SK-N-SH treated with all-trans-retinoic acid at 6 μM for 48 hours (cell line): Measurements from ENCODE around the gene CYRIA.

Experiments used
- ARNTL ChIP-seq: fragments of 450-650 bp; formaldehyde crosslinking; IDR thresholded peaks from 2 replicates; pipeline ENCODE4 v1.5.0; 2020; ENCODE audit warnings: low read depth, mild to moderate bottlenecking, moderate library complexity, borderline replicate concordance
- CSDC2 ChIP-seq: fragments of 250-450 bp; sonication (Bioruptor Pico); IDR thresholded peaks from 2 replicates; pipeline ENCODE4 v1.5.0; 2020; ENCODE audit warnings: mild to moderate bottlenecking, moderate library complexity
- GLIS3 ChIP-seq: fragments of 250-450 bp; sonication (Bioruptor Pico); IDR thresholded peaks from 2 replicates; pipeline ENCODE4 v1.5.0; 2020; ENCODE audit warnings: mild to moderate bottlenecking, moderate library complexity
- ISL1 ChIP-seq: fragments of 250-450 bp; sonication (Bioruptor Pico); IDR thresholded peaks from 2 replicates; pipeline ENCODE4 v2.1.2; 2022; ENCODE audit warnings: mild to moderate bottlenecking, moderate library complexity
- OSR1 ChIP-seq: fragments of 250-450 bp; sonication (Bioruptor Pico); IDR thresholded peaks from 2 replicates; pipeline ENCODE4 v1.8.0; 2022; ENCODE audit warnings: moderate library complexity, mild to moderate bottlenecking, inconsistent platforms
- PPARA ChIP-seq: fragments of 250-450 bp; sonication (Bioruptor Pico); IDR thresholded peaks from 2 replicates; pipeline ENCODE4 v1.5.0; 2020; ENCODE audit warnings: mild to moderate bottlenecking, borderline replicate concordance
- RARB ChIP-seq: fragments of 250-450 bp; sonication (Bioruptor Pico); IDR thresholded peaks from 2 replicates; pipeline ENCODE4 v1.8.0; 2021; ENCODE audit warnings: mild to moderate bottlenecking, moderate library complexity
- TOX ChIP-seq: fragments of 250-450 bp; sonication (Bioruptor Pico); IDR thresholded peaks from 2 replicates; pipeline ENCODE4 v1.8.0; 2021; ENCODE audit warnings: mild to moderate bottlenecking, moderate library complexity, borderline replicate concordance
- ZC3H10 ChIP-seq: fragments of 250-450 bp; sonication (Bioruptor Pico); IDR thresholded peaks from 2 replicates; pipeline ENCODE4 v1.5.1; 2021; ENCODE audit warnings: mild to moderate bottlenecking, moderate library complexity
- ZFP30 ChIP-seq: fragments of 450-650 bp; formaldehyde crosslinking; IDR thresholded peaks from 2 replicates; pipeline ENCODE4 v1.5.0; 2022; ENCODE audit warnings: mild to moderate bottlenecking, moderate library complexity
- ZNF565 ChIP-seq: fragments of 450-650 bp; formaldehyde crosslinking; conservative IDR thresholded peaks from 2 replicates; pipeline ENCODE4 v1.5.0; 2020; ENCODE audit warnings: low read depth, mild to moderate bottlenecking, moderate library complexity
- ZNF70 ChIP-seq: fragments of 450-650 bp; formaldehyde crosslinking; IDR thresholded peaks from 2 replicates; pipeline ENCODE4 v1.5.0; 2020; ENCODE audit warnings: mild to moderate bottlenecking, moderate library complexity
- TF ChIP-seq, protein P1 (sequence below): fragments of 250-450 bp; sonication (Bioruptor Pico); IDR thresholded peaks from 2 replicates; pipeline ENCODE4 v1.5.0; 2020; ENCODE audit warnings: mild to moderate bottlenecking, moderate library complexity
- TF ChIP-seq, protein P2 (sequence below): fragments of 250-450 bp; sonication (Bioruptor Pico); IDR thresholded peaks from 2 replicates; pipeline ENCODE4 v1.8.0; 2020; ENCODE audit warnings: mild to moderate bottlenecking, moderate library complexity, borderline replicate concordance

DNA sequence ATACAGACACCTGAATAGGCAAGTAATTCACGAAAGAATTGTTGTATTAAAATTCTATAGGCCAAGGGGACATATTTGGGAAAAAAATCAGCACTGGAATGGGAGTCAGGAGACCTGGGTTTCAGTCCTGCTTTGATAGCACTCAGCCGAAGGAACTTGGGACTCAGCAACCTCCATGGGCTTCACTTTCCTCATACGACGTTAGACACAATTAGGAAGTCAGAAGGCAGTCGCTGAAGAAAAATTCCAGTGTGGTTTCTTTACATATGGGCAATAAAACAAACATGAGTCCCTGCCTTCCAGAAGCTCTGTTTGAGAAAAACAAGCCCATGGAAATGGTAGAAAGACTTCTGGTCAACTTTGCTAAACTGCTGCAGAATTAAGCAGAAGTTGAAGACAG lies 15.1 kb upstream of the CYRIA start:
- TF ChIP-seq, protein P1, sequence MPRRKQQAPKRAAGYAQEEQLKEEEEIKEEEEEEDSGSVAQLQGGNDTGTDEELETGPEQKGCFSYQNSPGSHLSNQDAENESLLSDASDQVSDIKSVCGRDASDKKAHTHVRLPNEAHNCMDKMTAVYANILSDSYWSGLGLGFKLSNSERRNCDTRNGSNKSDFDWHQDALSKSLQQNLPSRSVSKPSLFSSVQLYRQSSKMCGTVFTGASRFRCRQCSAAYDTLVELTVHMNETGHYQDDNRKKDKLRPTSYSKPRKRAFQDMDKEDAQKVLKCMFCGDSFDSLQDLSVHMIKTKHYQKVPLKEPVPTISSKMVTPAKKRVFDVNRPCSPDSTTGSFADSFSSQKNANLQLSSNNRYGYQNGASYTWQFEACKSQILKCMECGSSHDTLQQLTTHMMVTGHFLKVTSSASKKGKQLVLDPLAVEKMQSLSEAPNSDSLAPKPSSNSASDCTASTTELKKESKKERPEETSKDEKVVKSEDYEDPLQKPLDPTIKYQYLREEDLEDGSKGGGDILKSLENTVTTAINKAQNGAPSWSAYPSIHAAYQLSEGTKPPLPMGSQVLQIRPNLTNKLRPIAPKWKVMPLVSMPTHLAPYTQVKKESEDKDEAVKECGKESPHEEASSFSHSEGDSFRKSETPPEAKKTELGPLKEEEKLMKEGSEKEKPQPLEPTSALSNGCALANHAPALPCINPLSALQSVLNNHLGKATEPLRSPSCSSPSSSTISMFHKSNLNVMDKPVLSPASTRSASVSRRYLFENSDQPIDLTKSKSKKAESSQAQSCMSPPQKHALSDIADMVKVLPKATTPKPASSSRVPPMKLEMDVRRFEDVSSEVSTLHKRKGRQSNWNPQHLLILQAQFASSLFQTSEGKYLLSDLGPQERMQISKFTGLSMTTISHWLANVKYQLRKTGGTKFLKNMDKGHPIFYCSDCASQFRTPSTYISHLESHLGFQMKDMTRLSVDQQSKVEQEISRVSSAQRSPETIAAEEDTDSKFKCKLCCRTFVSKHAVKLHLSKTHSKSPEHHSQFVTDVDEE (CRISPR knock-in tag) = no peak
- TF ChIP-seq ZC3H10 (CRISPR knock-in tag) (no peak), OSR1 (CRISPR knock-in tag) (no peak), ZFP30 (CRISPR knock-in tag) (no peak), ARNTL (CRISPR knock-in tag) (no peak), CSDC2 (CRISPR knock-in tag) (no peak), ISL1 (CRISPR knock-in tag) (no peak), TOX (CRISPR knock-in tag) (no peak), PPARA (CRISPR knock-in tag) (no peak), RARB (CRISPR knock-in tag) (no peak), ZNF565 (CRISPR knock-in tag) (no peak), ZNF70 (CRISPR knock-in tag) (no peak), GLIS3 (no peak)
- TF ChIP-seq, protein P2, sequence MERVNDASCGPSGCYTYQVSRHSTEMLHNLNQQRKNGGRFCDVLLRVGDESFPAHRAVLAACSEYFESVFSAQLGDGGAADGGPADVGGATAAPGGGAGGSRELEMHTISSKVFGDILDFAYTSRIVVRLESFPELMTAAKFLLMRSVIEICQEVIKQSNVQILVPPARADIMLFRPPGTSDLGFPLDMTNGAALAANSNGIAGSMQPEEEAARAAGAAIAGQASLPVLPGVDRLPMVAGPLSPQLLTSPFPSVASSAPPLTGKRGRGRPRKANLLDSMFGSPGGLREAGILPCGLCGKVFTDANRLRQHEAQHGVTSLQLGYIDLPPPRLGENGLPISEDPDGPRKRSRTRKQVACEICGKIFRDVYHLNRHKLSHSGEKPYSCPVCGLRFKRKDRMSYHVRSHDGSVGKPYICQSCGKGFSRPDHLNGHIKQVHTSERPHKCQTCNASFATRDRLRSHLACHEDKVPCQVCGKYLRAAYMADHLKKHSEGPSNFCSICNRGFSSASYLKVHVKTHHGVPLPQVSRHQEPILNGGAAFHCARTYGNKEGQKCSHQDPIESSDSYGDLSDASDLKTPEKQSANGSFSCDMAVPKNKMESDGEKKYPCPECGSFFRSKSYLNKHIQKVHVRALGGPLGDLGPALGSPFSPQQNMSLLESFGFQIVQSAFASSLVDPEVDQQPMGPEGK (CRISPR knock-in tag) = no peak
